HG02610 (cell line): ENCODE data around the gene DBF4B.

Experiments
- ATAC-seq: cut with Tn5 transposase; IDR thresholded peaks from one replicate; pipeline ENCODE4 v1.9.1; 2021; ENCODE audit warnings: mild to moderate bottlenecking, moderate library complexity; ENCODE audit not compliant: unreplicated experiment

The DBF4B gene

DNA sequence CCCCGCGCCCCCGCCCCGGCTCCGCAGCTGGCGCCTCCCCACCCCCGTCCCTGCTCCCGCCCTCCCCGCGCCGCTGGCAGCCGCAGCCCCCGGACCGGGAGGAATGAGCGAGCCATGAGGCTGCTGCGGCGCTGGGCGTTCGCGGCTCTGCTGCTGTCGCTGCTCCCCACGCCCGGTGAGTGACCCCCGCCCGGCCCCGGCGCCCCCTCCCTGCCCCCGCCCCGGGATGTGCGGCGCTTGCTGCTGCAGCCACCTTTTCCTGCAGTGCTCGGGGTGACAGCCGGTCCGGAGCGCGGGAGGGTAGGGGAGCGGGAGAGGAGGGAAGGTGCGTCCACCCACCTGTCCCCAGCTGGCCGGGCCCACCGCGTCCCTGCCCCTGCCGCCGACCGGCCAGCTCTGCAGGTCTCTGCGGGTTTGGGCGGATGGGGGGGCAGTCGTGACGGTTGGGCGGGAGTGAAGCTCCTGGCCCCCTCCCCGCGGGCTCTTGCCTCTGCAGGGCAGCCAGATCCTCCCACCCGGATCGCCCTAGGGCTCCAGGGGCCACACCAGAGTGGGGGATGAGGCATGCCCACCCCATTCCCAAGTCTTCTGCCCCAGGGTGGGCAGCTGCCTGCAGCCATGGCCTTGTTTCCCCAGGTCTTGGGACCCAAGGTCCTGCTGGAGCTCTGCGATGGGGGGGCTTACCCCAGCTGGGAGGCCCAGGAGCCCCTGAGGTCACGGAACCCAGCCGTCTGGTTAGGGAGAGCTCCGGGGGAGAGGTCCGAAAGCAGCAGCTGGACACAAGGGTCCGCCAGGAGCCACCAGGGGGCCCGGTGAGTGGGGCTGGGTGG lies 50.8 kb downstream of the DBF4B start:
- ATAC-seq = no peak

DNA sequence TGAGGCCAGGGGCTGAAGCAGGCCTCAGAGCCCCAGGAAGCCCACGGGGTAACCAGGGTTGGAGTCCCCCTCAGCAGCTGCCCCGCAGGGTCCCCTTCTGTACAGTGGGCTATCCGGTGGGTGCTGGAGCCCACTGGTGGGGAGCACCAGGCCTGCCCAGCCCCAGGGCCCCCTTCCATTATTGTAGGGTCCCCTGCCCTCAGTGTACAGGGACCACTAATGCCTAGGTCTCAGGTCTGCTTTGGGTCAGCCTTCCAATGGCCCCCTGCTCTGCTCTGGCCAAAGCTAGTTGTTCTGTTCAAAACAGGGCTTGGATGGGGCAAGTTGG lies 51.4 kb downstream of the DBF4B start:
- ATAC-seq = no peak

- no peak for ATAC-seq
Measured at GRCh38 chr17:44760474-44761308, 52.2 kb downstream of the DBF4B start.

DNA sequence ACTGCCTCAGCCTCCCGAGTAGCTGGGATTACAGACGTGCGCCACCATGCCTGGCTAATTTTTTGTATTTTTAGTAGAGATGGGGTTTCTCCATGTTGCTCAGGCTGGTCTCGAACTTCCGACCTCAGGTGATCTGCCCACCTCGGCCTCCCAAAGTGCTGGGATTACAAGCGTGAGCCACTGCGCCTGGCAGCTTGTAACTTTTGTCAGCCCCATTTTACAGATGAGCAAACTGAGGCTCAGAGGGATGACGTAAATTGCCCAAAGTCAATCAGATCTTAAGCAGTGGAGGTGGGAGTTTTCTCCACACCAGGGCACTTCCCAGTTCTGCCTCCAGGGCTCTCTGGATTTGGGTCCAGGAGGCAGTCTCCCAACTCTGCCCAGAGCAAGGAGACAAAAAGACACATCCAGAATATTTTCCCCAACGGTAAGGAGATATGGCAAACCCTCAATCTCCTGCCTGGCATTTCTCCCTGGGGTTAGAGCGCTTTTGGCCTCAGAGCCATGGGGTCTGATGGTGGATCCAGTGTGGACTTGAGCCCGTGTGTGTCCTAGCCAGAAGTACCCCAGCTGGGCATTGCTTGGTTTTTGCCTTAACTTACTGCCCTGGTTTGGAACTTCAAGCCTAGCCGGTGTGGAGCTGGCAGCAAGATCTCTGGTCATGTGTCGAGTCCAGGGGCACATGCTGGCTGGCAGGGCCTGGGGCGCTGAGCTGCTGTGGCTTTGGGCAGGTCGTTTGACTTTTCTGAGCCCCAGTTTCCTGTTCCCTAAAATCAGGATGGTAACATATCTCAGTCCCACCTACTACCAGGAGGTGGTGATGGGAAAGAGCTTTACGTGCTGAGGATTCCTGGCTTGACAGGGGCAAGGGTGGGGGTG lies 53.7 kb downstream of the DBF4B start:
- ATAC-seq = no peak

- ATAC-seq = no peak
Measured at GRCh38 chr17:44763170-44763569, 54.7 kb downstream of the DBF4B start.

DNA sequence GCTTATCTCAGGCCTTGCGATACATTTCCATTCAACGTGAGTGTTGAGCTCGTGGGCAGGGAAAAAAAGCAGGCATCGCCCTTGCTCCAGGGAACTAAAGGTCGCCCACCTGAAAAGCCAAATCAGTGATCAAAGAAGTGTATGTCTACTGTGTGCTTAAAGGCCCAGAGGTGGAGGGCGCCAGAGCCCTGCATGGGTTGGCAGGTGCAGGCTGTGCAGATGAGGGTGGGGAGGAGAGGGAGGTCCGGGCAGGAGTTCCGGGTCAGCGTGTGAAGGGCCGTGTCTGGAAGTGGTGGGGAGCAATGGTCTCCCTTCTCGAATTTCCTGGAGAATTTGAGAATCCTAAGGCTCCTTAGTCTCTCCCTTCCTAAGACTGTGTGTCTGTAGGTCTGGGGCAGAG lies 57.5 kb downstream of the DBF4B start:
- no peak for ATAC-seq

DNA sequence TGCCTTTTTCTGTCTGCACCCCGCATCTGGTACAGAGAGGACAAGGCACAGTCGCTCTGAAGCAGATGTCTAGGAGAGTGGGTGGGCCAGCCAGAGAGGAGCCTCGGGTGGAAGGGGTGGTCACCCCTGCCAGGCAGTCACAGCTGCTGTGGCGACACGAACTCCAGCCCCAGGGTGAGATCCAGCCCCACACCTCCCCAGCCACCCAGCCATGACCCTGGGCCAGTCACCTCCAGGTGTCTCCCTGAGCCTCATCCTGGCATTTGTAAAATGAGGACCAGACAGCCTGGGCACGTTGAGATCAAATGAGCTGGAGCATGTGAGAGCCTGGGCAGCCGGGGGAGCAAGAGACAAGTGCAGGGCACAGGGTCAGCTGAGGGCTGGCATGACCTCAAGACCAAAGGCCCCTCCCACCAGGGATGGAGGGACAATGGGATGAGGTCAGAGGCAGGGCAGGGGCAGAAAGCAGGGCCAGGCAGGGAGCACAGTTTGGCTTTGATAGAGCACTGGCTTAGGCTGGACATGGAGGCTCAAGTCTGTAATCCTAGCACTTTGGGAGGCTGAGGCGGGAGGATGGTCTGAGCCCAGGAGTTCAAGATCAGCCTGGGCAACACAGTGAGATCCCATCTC lies 58.1 kb downstream of the DBF4B start:
- ATAC-seq = no peak

DNA sequence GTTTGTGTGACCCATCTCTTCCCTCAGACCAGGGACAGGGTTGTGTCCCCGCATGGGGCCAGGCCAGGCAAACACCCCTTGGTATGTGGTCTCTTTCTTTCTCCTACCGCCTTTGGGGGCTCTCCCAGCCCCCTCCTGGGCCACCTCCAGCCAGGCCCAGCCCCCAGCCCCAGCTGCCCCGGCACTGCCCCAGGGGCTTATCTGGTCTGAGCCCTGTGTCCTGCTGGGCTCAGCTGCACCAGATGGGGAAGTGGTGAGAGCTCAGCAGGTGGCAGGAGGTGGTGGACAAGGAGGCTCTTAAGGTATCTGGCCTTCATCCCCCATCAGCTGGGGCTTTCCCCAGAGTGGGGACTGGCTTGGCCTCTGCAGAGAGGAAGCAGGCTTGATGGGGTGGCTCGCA lies 59.0 kb downstream of the DBF4B start:
- ATAC-seq = no peak

GRCh38 chr17:44768505-44769142 lies 60.2 kb downstream of the DBF4B start:
- no peak for ATAC-seq

- ATAC-seq = no peak
Measured at GRCh38 chr17:44769230-44769629, 60.8 kb downstream of the DBF4B start.

- no peak for ATAC-seq
Measured at GRCh38 chr17:44769647-44770084, 61.2 kb downstream of the DBF4B start.

GRCh38 chr17:44770166-44770925 lies 61.9 kb downstream of the DBF4B start:
- no peak for ATAC-seq

- ATAC-seq = no peak
Measured at GRCh38 chr17:44772308-44773045, 64.0 kb downstream of the DBF4B start.

DNA sequence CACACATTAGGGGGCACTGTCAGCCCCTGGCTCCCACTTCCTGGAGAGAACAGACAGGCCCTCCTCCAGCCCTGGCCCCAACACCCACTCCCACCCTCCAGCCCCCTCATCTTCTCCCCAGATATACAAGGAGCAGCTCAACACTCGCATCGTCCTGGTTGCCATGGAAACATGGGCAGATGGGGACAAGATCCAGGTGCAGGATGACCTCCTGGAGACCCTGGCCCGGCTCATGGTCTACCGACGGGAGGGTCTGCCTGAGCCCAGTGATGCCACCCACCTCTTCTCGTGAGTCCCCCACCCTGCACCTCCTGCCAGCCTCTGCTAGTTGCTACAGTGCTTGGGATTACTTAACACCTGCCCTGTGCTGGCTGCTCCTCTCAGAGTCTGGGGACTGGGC lies 64.7 kb downstream of the DBF4B start:
- no peak for ATAC-seq

DNA sequence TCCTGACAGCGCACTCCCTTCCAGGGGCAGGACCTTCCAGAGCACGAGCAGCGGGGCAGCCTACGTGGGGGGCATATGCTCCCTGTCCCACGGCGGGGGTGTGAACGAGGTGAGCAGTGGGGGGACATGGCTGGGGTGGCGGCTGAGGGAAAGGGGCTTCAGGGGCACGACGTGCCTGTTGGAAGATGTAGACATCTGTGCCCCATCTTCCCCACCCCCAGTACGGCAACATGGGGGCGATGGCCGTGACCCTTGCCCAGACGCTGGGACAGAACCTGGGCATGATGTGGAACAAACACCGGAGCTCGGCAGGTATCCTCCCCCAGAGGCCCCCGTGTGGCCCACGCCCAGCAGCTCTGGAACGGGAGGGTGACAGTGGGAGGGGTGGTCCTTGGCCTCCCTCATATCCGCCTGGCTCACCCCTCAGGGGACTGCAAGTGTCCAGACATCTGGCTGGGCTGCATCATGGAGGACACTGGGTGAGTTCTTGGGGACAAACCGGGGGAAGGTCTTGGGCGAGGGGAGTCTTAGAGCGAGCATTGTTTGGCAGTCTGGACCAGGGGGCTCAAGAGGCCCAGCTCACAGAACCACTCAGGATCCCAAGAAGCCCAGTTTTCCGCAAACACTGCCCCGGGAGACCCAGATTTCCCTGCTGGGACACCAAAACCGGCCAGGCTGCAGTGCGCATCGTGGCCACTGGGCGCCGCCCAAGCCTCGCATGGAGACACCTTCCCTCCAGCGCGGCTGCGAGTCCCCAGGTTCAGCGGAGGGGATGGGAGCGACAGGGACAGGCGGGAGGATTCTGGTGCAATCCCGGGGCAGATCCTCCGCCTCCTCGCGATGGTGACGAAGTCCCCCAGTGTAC lies 66.0 kb downstream of the DBF4B start:
- peak; percentile 34 for ATAC-seq

- ATAC-seq = peak; percentile 91
Measured at GRCh38 chr17:44775136-44775837, 66.8 kb downstream of the DBF4B start.
